MM.1S (cell line): ENCODE results near the gene VEGFA.

ENCODE experiments used
- DNase-seq: peaks from one replicate; pipeline ENCODE4 v3.0.0-alpha.2; 2015
- H2AFZ ChIP-seq: fragments of 300-600 bp; sonication (generic); 2 replicates; pipeline ENCODE4 v1.6.0; 2016; ENCODE audit warnings: antibody characterized with exemption, low read length
- H3F3A ChIP-seq: fragments of 300-600 bp; sonication (generic); 2 replicates; pipeline ENCODE4 v1.6.1; 2016; ENCODE audit warnings: mild to moderate bottlenecking, antibody characterized with exemption, low read length, moderate library complexity, mixed read lengths; ENCODE audit not compliant: insufficient read depth
- H3K27ac ChIP-seq: fragments of 300-600 bp; sonication (generic); 2 replicates; pipeline ENCODE4 v1.5.1; 2016; ENCODE audit warnings: mild to moderate bottlenecking, low read length
- H3K27me3 ChIP-seq: fragments of 300-600 bp; sonication (generic); replicated peaks from 2 replicates; pipeline ENCODE4 v1.6.0; 2016; ENCODE audit warnings: low read length; ENCODE audit not compliant: insufficient read depth
- H3K36me3 ChIP-seq: fragments of 300-600 bp; sonication (generic); replicated peaks from 2 replicates; pipeline ENCODE4 v1.6.1; 2016; ENCODE audit warnings: mild to moderate bottlenecking, low read length, mixed read lengths; ENCODE audit not compliant: insufficient read depth
- H3K4me1 ChIP-seq: fragments of 300-600 bp; sonication (generic); 2 replicates; pipeline ENCODE4 v1.6.1; 2016; ENCODE audit warnings: low read length, mixed read lengths
- H3K4me2 ChIP-seq: fragments of 300-600 bp; sonication (generic); 2 replicates; pipeline ENCODE4 v1.6.0; 2016; ENCODE audit warnings: low read depth, low read length
- H3K4me3 ChIP-seq: fragments of 300-600 bp; sonication (generic); 2 replicates; pipeline ENCODE4 v1.5.1; 2016; ENCODE audit warnings: low read length, mixed read lengths
- H3K79me2 ChIP-seq: fragments of 300-600 bp; sonication (generic); 2 replicates; pipeline ENCODE4 v1.6.1; 2016; ENCODE audit warnings: mixed run types, low read length, mixed read lengths
- H3K9ac ChIP-seq: fragments of 300-600 bp; sonication (generic); 2 replicates; pipeline ENCODE4 v1.6.1; 2016; ENCODE audit warnings: low read length, mixed read lengths
- H3K9me2 ChIP-seq: fragments of 300-600 bp; sonication (generic); replicated peaks from 2 replicates; pipeline ENCODE4 v1.6.1; 2016; ENCODE audit warnings: mild to moderate bottlenecking, low read length, mixed read lengths; ENCODE audit not compliant: insufficient read depth
- H3K9me3 ChIP-seq: fragments of 300-600 bp; sonication (generic); replicated peaks from 2 replicates; pipeline ENCODE4 v1.6.1; 2016; ENCODE audit warnings: mild to moderate bottlenecking, low read length, mixed read lengths; ENCODE audit not compliant: insufficient read depth
- H4K20me1 ChIP-seq: fragments of 300-600 bp; sonication (generic); 2 replicates; pipeline ENCODE4 v1.6.1; 2016; ENCODE audit warnings: mild to moderate bottlenecking, low read length, moderate library complexity, mixed read lengths; ENCODE audit not compliant: insufficient read depth
- CTCF ChIP-seq: fragments of 300-600 bp; sonication (generic); IDR thresholded peaks from 2 replicates; pipeline ENCODE4 v1.5.1; 2016; ENCODE audit warnings: antibody characterized with exemption, low read length, mixed read lengths
- EZH2 ChIP-seq: fragments of 300-600 bp; sonication (generic); optimal IDR thresholded peaks from 2 replicates; pipeline ENCODE3; 2017; ENCODE audit warnings: low read depth, mild to moderate bottlenecking, antibody characterized with exemption, low read length, mixed read lengths
- EZH2phosphoT487 ChIP-seq: fragments of 300-600 bp; sonication (generic); IDR thresholded peaks from 2 replicates; pipeline ENCODE4 v1.6.1; 2018; ENCODE audit warnings: antibody characterized with exemption, low read length

Gene VEGFA

GRCh38 chr6:43723737-43724295, 46.2 kb upstream of the VEGFA start:
- Histone ChIP-seq H3K4me2 (no peak overlapping the region), H3K27ac (no peak overlapping the region), H3K9me3 (no peaks in the 10 kb centered on the region), H3K36me3 (no peaks in the 10 kb centered on the region), H3K9ac (no peak overlapping the region), H3K4me1 (no peaks in the 10 kb centered on the region), H3K79me2 (no peaks in the 10 kb centered on the region), H3K9me2 (no peaks in the 10 kb centered on the region), H3F3A (no peaks in the 10 kb centered on the region), H2AFZ (no peak overlapping the region), H4K20me1 (no peaks in the 10 kb centered on the region), H3K4me3 (no peak overlapping the region), H3K27me3 (no peaks in the 10 kb centered on the region)
- DNase-seq: peak; percentile 69
- TF ChIP-seq CTCF: peak; percentile 79
- no peak for TF ChIP-seq EZH2phosphoT487

- no peaks in the 10 kb centered on the region for H3K27me3 ChIP-seq
- no peak overlapping the region for H3K4me2 ChIP-seq
- no peak overlapping the region for H3K9ac ChIP-seq
- no peaks in the 10 kb centered on the region for H3K79me2 ChIP-seq
- no peaks in the 10 kb centered on the region for H3K9me3 ChIP-seq
- H2AFZ ChIP-seq: no peak overlapping the region
- no peak for TF ChIP-seq EZH2
- no peak for TF ChIP-seq CTCF
- no peak overlapping the region for H3K27ac ChIP-seq
- H3K4me3 ChIP-seq: no peak overlapping the region
- H3K36me3 ChIP-seq: no peaks in the 10 kb centered on the region
- no peaks in the 10 kb centered on the region for H3K9me2 ChIP-seq
- H3F3A ChIP-seq: no peaks in the 10 kb centered on the region
- H3K4me1 ChIP-seq: no peaks in the 10 kb centered on the region
- H4K20me1 ChIP-seq: no peaks in the 10 kb centered on the region
- no peak for DNase-seq
Measured at GRCh38 chr6:43724354-43724753, 45.7 kb upstream of the VEGFA start.

- no peak overlapping the region for H2AFZ ChIP-seq
- no peak overlapping the region for H3K4me3 ChIP-seq
- no peak for DNase-seq
- H3K36me3 ChIP-seq: no peaks in the 10 kb centered on the region
- H3K9me3 ChIP-seq: no peaks in the 10 kb centered on the region
- H3K27ac ChIP-seq: no peak overlapping the region
- no peaks in the 10 kb centered on the region for H3F3A ChIP-seq
- H3K9me2 ChIP-seq: no peaks in the 10 kb centered on the region
- H3K27me3 ChIP-seq: no peaks in the 10 kb centered on the region
- no peaks in the 10 kb centered on the region for H3K79me2 ChIP-seq
- TF ChIP-seq EZH2 (no peak), EZH2phosphoT487 (no peak), CTCF (no peak)
- H3K9ac ChIP-seq: no peak overlapping the region
- H3K4me2 ChIP-seq: no peak overlapping the region
- H3K4me1 ChIP-seq: no peaks in the 10 kb centered on the region
- H4K20me1 ChIP-seq: no peaks in the 10 kb centered on the region
Measured at GRCh38 chr6:43724914-43725642, 44.9 kb upstream of the VEGFA start.
